Activated CD4-positive, alpha-beta T cell treated with anti-CD3 and anti-CD28 coated beads, Interleukin-2, amount 10 ng/mL, durations not matched to agents 7 days and 5 days (primary cell): Measurements from ENCODE around the gene SRRM2. TPM values are rescaled to one million over a fixed set of nuclear protein-coding genes. Genes with fewer than 3 reads are reported as not detected.

Experiments
- CTCF ChIA-PET: fragments of 350-600 bp; sonication (Branson Sonifier 250); formaldehyde crosslinking; loops from one replicate; lab custom pipeline; 2021; ENCODE audit warnings: antibody characterized with exemption; lab: Charles Lee
- POLR2A ChIA-PET: fragments of 350-600 bp; sonication (Branson Sonifier 250); formaldehyde crosslinking; loops from one replicate; lab custom pipeline; 2021; ENCODE audit warnings: antibody characterized with exemption; lab: Charles Lee
- DNase-seq: peaks from one replicate; pipeline ENCODE4 v3.0.0-alpha.2; 2020
- H3K27ac Mint-ChIP-seq: one replicate; pipeline ENCODE4 v1.8.0; 2021; ENCODE audit warnings: mild to moderate bottlenecking, moderate library complexity, mixed read lengths
- H3K27me3 Mint-ChIP-seq: one replicate; pipeline ENCODE4 v1.8.0; 2021; ENCODE audit warnings: mixed read lengths
- H3K36me3 Mint-ChIP-seq: one replicate; pipeline ENCODE4 v1.8.0; 2021; ENCODE audit warnings: low read depth, mixed read lengths
- H3K4me1 Mint-ChIP-seq: one replicate; pipeline ENCODE4 v1.8.0; 2021; ENCODE audit warnings: mixed read lengths
- H3K4me3 Mint-ChIP-seq: one replicate; pipeline ENCODE4 v1.8.0; 2021; ENCODE audit warnings: mild to moderate bottlenecking, moderate library complexity, mixed read lengths
- H3K9me3 Mint-ChIP-seq: one replicate; pipeline ENCODE4 v1.8.0; 2021; ENCODE audit warnings: mixed read lengths
- total RNA-seq, 2 experiments: library from RNA; stranded (reverse); gene quantifications; one replicate each; pipeline ENCODE4 v1.2.3, GENCODE V29; 2021

The SRRM2 gene
- total RNA-seq, 2 experiments from 2014 or later, result 512 to 565 TPM

DNA sequence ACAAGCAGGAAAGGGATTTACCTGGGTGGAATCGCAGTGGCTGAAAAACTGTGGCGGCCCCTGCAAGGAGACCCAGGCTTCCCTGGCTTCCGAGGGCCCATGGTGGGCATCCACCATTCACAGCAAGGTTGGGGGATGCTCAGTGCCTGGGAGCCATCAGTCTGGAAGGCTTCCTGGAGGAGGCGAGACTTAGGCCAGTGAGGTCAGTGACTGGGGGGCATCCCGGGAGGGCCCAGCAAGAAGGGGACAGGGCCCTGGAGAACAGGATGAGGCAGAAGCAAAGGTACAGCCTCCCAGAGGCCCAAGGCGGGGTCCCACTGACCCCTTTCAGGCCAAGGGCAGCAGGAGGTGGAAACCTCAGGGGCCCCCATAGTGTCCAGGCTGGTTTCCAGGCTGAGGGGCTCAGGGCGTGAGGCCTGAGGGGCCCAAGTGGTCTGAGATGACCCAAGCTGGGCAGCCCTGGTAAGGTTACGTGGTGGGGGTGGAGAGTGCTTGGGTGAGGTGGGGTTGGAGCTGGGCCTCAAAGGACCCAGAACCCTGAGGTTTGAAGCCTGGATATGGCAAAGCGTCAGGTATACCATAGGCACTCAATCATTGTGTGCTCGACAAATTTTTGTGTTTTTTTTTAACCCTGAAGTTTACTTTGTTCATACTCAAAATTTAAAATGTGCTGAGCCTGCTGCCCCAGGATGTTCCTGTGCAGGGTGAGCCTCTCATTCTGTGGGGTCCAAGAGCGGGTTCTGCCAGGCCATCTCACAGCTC is 15.8 kb upstream of the SRRM2 start:
- peaks cover 3% of the 10 kb centered on the region for H3K4me1 Mint-ChIP-seq
- ChIA-PET POLR2A (no interaction called here), CTCF (interaction anchor here (1.1 kb wide), 1 partner anchor 13 kb away, joined by 4 read pairs; no protein-coding TSS in a partner anchor)
- H3K9me3 Mint-ChIP-seq, result no peaks in the 10 kb centered on the region
- DNase-seq, result no peak
- H3K36me3 Mint-ChIP-seq, result no peaks in the 10 kb centered on the region
- no peak overlapping the region for H3K4me3 Mint-ChIP-seq
- H3K27me3 Mint-ChIP-seq, result peaks cover 3% of the 10 kb centered on the region
- no peak overlapping the region for H3K27ac Mint-ChIP-seq

DNA sequence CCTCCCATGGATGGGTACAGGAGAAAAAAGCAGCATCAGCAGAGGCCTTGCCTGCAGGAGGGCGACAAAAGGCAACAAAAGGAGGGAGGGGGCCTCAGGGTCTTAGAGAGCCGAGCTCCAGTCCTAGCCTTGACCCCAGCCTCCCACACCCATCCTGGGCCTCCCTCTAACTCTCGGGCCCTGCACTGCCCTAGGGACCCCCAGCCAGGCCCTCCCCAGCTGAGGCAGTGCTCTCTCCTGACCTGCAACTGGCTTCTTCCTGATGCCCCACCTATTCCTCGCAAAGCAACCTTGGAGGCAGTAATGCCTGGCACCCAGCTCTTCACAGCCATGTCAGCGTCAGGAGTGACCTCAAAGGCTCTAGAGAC is 15.2 kb upstream of the SRRM2 start:
- H3K9me3 Mint-ChIP-seq, result no peaks in the 10 kb centered on the region
- no peak overlapping the region for H3K4me3 Mint-ChIP-seq
- DNase-seq, result no peak
- H3K27me3 Mint-ChIP-seq, result peaks cover 3% of the 10 kb centered on the region
- H3K27ac Mint-ChIP-seq, result no peak overlapping the region
- no peaks in the 10 kb centered on the region for H3K36me3 Mint-ChIP-seq
- POLR2A ChIA-PET, result no interaction called here
- CTCF ChIA-PET, result interaction anchor here (0.6 kb wide), 1 partner anchor 13 kb away, joined by 3 read pairs; no protein-coding TSS in a partner anchor
- H3K4me1 Mint-ChIP-seq, result peaks cover 3% of the 10 kb centered on the region

DNA sequence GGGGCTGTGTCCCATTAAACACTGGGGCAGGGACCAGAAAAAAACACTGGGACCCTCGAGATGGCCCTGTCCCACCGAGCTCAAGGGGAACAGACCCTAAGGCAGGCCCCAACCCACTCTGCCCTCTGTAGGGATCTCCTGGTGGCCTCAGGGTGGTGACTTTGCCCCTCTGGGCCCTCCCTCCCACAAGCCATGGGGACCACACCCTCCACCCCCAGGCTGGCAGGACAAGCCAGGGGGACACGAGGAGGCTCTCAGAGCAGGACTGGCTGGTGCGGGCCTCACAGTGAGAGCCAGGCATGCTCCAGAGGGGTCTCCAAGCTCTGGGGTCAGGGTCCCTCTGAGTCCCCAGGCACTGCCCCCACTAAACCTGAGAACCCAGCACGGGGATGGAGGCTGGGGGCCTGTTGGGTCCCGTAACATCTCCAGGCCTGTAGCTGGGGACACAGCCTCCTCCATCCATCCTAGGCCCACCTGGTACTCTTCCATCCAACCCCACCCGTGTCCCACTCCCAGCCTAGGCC is 14.5 kb upstream of the SRRM2 start:
- Mint-ChIP-seq H3K27me3 (no peaks in the 10 kb centered on the region), H3K27ac (no peak overlapping the region), H3K4me3 (no peak overlapping the region), H3K9me3 (no peaks in the 10 kb centered on the region), H3K36me3 (no peaks in the 10 kb centered on the region), H3K4me1 (peaks cover 3% of the 10 kb centered on the region)
- POLR2A ChIA-PET, result no interaction called here
- CTCF ChIA-PET, result interaction anchor here (0.6 kb wide), 1 partner anchor 13 kb away, joined by 3 read pairs; no protein-coding TSS in a partner anchor
- DNase-seq, result no peak

DNA sequence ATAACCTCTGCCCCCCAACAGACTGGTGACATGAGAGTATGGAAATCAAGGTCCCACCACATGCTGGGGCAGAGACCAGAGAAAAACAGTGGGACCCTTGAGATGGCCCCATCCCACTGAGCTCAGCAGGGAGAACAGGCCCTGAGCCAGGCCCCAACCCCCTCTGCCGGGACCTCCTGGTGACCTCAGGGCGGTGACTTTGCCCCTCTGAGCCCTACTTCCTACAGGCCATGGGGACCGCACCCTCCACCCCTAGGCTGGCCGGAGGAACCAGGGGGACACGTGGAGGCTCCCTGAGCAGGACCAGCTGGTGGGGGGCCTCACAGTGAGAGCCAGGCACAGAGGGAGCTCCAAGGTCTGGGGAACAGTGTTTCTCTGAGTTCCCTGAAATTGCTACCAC is 13.8 kb upstream of the SRRM2 start:
- no peaks in the 10 kb centered on the region for H3K27me3 Mint-ChIP-seq
- no peak overlapping the region for H3K27ac Mint-ChIP-seq
- ChIA-PET POLR2A (no interaction called here), CTCF (interaction anchor here (0.6 kb wide), 1 partner anchor 205 kb away, joined by 4 read pairs; no protein-coding TSS in a partner anchor)
- no peak for DNase-seq
- H3K9me3 Mint-ChIP-seq, result no peaks in the 10 kb centered on the region
- H3K4me3 Mint-ChIP-seq, result no peak overlapping the region
- peaks cover 3% of the 10 kb centered on the region for H3K4me1 Mint-ChIP-seq
- H3K36me3 Mint-ChIP-seq, result no peaks in the 10 kb centered on the region

DNA sequence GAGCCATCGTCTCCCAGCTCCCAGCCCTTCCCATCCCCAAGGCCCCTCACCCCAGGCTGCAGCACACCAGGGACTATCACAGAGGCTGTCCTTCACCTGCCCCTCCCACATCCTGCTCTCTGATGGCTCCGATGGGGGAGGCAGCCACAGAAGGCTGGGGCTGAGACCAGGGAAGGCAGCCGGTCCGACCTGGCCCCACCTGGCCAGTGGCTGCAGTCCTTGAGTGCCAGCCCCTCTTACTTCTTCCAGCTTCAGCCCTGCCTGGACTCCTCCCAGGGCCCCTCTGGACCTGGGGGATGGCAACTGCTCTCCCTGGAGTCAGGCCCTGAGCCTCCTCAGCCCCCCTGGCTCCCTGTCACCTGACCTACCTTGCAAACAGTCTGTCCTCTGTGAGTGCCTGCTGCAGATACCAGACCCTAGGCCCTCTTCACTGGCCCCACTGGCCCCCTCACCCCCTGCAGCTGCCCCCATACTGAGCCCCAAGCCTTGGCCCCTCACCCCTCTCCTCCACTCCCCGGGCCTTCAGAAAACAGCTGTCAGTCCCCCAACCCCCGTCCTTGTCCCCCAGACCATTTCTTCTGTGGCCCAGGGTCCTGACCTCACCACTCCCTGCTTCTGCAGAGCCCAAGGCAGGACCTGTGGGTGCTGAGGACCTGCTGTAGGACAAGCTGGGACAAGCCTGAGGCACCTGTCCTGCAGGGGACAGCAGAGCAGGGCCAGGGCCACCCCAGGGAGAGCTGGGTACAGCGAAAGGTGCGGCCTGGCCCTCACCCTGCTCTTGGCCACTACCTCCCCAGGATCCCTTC is 12.6 kb upstream of the SRRM2 start:
- no peaks in the 10 kb centered on the region for H3K27me3 Mint-ChIP-seq
- DNase-seq, result peak; percentile 28
- CTCF ChIA-PET, result interaction anchor here (0.8 to 1.9 kb wide), 3 partner anchors 11 to 292 kb away, joined by 3 to 5 read pairs (median 3); no protein-coding TSS in a partner anchor
- H3K36me3 Mint-ChIP-seq, result no peaks in the 10 kb centered on the region
- peak overlapping the region; percentile 31 for H3K27ac Mint-ChIP-seq
- no peak overlapping the region for H3K4me3 Mint-ChIP-seq
- peaks cover 3% of the 10 kb centered on the region for H3K4me1 Mint-ChIP-seq
- POLR2A ChIA-PET, result no interaction called here
- no peaks in the 10 kb centered on the region for H3K9me3 Mint-ChIP-seq

DNA sequence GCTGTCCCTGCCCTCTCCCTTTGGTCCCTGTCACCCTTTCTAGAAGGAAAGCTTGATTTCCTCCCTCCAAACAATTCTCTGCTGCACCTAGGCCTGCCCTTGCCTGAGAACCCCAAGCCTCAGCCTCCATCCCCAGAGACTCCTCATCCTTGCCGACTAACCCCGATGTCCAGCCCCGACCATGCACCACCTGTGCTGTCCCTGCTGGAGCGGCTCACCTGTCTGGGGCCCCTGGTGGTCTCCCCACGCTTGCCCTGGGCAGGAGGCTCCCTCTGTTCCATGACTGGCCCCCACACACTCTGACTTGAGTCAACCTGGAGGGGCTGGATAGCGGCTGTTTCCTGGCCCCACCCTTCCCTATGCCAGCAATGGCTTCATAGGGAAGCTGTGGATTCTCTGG is 12.0 kb upstream of the SRRM2 start:
- no peaks in the 10 kb centered on the region for H3K36me3 Mint-ChIP-seq
- no peaks in the 10 kb centered on the region for H3K27me3 Mint-ChIP-seq
- H3K27ac Mint-ChIP-seq, result no peak overlapping the region
- no peak for DNase-seq
- ChIA-PET POLR2A (no interaction called here), CTCF (interaction anchor here (0.8 to 1.9 kb wide), 3 partner anchors 11 to 291 kb away, joined by 3 to 5 read pairs (median 3); no protein-coding TSS in a partner anchor)
- H3K4me1 Mint-ChIP-seq, result peaks cover 3% of the 10 kb centered on the region
- H3K9me3 Mint-ChIP-seq, result no peaks in the 10 kb centered on the region
- no peak overlapping the region for H3K4me3 Mint-ChIP-seq

DNA sequence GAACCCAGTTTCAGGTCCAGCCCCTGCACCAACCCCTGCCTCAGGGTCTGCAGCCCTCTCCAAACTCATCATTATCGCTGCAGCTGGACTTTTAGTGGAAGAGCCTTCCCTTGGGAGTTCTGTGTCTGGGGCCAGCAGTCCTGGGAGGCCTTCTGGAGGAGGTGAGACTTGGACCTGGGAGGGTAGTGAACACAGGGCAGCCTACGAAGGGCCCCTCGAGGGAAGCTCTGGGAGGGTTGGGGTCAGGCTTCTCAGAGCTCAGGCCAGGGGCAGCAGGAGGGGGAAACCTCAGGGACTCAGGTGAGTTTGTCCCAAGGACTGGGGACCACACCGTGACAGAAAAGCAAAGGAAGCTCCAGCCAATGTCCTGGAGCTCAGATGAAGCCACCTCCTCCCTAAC is 11.3 kb upstream of the SRRM2 start:
- H3K27me3 Mint-ChIP-seq, result no peaks in the 10 kb centered on the region
- no peak for DNase-seq
- peaks cover 3% of the 10 kb centered on the region for H3K4me1 Mint-ChIP-seq
- ChIA-PET POLR2A (no interaction called here), CTCF (interaction anchor here (0.9 to 1.9 kb wide), 2 partner anchors 12 to 153 kb away, joined by 3 to 5 read pairs; no protein-coding TSS in a partner anchor)
- H3K36me3 Mint-ChIP-seq, result no peaks in the 10 kb centered on the region
- no peak overlapping the region for H3K27ac Mint-ChIP-seq
- H3K4me3 Mint-ChIP-seq, result no peak overlapping the region
- H3K9me3 Mint-ChIP-seq, result no peaks in the 10 kb centered on the region

DNA sequence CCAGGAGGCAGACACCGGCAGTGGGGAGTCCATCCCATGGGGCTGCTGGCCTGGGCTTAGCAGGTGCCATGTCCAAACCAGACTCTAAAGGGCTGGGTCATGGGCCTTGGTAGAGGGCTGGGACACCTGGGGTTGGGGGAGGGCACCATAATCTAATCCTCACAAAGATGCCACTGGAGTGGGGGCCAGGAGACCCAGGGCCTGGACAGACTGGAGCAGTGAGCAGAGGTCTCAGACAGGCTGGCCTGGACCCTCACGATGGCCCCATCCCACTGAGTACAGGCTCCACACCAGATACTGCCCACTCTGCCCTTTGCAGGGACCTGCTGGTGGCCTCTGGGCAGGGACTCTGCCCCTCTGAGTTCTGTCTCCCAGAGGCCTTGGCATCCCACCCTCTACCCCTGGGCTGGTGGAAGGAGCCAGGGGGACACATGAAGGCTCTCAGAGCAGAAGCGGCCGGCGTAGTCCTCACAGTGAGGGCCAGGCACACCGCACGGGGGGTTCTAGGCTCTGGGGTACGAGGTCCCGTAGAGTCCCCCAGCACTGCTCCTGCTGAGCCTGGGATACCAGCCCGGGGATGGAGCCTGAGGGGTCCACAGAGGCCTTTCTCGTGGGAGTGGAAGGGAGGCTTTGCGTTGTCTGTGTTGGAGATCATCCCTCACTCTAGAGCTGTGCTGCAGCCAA is 10.0 kb upstream of the SRRM2 start:
- POLR2A ChIA-PET, result interaction anchor here (0.6 kb wide), 1 partner anchor 228 kb away, joined by 3 read pairs; no protein-coding TSS in a partner anchor
- Mint-ChIP-seq H3K4me1 (peaks cover 3% of the 10 kb centered on the region), H3K9me3 (no peaks in the 10 kb centered on the region), H3K27ac (no peak overlapping the region), H3K27me3 (no peaks in the 10 kb centered on the region), H3K36me3 (no peaks in the 10 kb centered on the region), H3K4me3 (no peak overlapping the region)
- CTCF ChIA-PET, result no interaction called here
- DNase-seq, result no peak

DNA sequence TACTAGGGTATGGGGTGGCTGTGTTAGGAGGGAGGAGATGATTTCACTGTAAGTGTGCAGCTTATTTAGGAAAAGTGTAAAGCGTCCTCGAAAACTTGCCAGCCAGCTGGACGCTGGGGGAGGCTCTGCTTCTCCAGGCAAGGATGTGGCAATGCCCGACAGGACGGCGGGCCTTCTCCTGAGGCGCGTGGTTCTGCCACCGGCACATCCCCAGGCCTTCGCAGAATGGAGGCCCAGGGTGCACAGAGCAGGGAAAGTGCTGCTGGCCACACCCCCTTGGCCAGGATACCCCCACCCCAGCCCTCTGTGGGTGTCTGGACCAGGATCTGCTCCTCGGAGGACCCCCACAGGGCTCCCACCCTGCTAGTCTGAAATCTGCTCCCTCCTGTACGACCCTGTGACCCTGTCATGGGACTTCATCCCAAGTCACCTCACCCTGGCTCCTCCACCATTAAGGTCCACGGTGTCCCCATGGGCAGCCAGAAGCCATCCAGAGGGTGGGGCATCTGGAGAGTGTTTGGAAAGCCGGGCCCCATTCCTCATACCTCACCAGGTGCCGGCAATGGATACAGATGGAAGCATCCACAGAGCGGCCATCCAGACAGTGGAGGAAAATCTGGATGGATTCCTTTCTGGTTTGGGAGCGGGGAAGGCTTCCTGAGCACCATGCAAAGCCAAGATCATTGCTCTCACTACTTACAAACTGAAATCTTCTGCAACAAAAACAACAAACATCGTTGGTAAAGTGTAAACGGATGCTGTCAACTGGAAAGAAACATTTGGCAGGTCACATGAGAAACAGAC is 9.2 kb upstream of the SRRM2 start:
- no peak for DNase-seq
- POLR2A ChIA-PET, result no interaction called here
- Mint-ChIP-seq H3K27me3 (no peaks in the 10 kb centered on the region), H3K4me3 (no peak overlapping the region), H3K27ac (no peak overlapping the region), H3K4me1 (peaks cover 3% of the 10 kb centered on the region), H3K36me3 (no peaks in the 10 kb centered on the region), H3K9me3 (no peaks in the 10 kb centered on the region)
- CTCF ChIA-PET, result no interaction called here

DNA sequence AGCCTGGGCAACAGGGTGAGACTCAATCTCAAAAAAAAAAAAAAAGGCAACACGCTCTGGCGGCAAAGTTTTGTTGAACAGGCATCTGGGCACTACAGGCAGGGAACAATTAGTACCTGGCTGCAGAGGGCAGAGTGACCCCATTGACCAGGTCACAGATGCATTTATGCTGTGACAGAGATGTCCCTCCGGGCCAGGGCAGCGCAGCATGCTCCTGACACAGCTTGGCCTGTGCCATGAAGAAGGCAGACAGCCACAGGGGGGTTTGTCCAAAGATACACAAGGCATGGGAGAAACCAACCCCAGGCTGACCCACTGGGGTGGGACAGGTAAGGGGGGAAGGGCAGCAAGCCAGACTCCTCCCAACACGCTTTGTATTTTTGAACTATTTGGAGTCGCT is 7.7 kb upstream of the SRRM2 start:
- peaks cover 4% of the 10 kb centered on the region for H3K36me3 Mint-ChIP-seq
- no peaks in the 10 kb centered on the region for H3K27me3 Mint-ChIP-seq
- no peak overlapping the region for H3K27ac Mint-ChIP-seq
- CTCF ChIA-PET, result no interaction called here
- peaks cover 8% of the 10 kb centered on the region for H3K4me1 Mint-ChIP-seq
- DNase-seq, result no peak
- H3K9me3 Mint-ChIP-seq, result no peaks in the 10 kb centered on the region
- H3K4me3 Mint-ChIP-seq, result no peak overlapping the region
- POLR2A ChIA-PET, result no interaction called here

DNA sequence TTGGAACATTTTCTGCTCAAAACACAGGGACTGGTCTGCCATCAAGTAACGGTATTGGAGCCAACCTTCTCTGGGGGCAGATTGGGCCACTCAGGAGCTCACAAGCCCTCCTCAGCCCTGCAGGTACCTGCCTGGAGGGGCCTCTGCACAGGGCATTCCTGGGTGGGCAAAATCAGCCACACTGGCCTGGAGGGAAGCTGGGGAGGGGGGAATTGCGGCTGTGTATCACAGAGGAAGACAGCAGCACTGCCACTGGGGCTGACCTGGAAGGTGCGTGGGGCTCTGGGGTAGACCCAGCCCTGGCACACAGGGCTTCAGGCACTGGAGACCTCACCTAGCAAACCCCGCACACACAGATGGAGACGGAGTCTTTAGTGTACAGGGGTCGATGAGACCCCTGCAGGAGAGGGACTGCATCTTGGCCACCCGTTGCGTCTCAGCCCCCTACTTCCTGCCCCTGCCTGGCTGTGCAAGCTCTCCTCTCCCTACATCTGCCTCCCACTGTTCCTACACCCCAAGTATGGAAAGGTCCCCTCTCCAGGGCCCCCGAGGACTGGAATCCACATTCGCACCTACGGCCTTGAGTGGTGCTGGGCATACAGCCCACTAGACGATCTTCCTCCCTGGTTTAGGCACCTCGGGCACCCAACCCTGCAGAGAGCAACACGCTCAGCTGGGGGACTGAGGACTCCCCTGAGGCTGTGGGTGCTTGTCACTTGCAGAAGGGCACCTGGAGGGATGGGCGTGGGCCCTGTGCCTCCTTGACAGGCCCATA is 7.1 kb upstream of the SRRM2 start:
- DNase-seq, result no peak
- Mint-ChIP-seq H3K27me3 (no peaks in the 10 kb centered on the region), H3K4me3 (no peak overlapping the region), H3K36me3 (peaks cover 7% of the 10 kb centered on the region), H3K4me1 (peaks cover 13% of the 10 kb centered on the region), H3K27ac (no peak overlapping the region), H3K9me3 (no peaks in the 10 kb centered on the region)
- ChIA-PET POLR2A (no interaction called here), CTCF (interaction anchor here (1.2 to 1.5 kb wide), 2 partner anchors 26 to 46 kb away, joined by 3 to 5 read pairs; no protein-coding TSS in a partner anchor)
